OCI-LY7 (cell line): ENCODE data around the gene IL2RG.

Experiments used
- EZH2phosphoT487 ChIP-seq: fragments of 200-600 bp; sonication (generic); IDR thresholded peaks from 2 replicates; pipeline ENCODE4 v1.6.1; 2018; ENCODE audit warnings: low read depth, borderline replicate concordance, mild to moderate bottlenecking, mixed run types, antibody characterized with exemption, low read length, moderate library complexity, mixed read lengths
- TF ChIP-seq, protein P1 (sequence below): fragments of 200-600 bp; sonication (generic); conservative IDR thresholded peaks from 2 replicates; pipeline ENCODE4 v1.5.1; 2014; ENCODE audit warnings: mild to moderate bottlenecking, antibody characterized with exemption, low read length, moderate library complexity, mixed read lengths

GRCh38 chrX:71103110-71103983, 8.0 kb downstream of the IL2RG start:
- no peak for TF ChIP-seq EZH2phosphoT487
- TF ChIP-seq, protein P1, sequence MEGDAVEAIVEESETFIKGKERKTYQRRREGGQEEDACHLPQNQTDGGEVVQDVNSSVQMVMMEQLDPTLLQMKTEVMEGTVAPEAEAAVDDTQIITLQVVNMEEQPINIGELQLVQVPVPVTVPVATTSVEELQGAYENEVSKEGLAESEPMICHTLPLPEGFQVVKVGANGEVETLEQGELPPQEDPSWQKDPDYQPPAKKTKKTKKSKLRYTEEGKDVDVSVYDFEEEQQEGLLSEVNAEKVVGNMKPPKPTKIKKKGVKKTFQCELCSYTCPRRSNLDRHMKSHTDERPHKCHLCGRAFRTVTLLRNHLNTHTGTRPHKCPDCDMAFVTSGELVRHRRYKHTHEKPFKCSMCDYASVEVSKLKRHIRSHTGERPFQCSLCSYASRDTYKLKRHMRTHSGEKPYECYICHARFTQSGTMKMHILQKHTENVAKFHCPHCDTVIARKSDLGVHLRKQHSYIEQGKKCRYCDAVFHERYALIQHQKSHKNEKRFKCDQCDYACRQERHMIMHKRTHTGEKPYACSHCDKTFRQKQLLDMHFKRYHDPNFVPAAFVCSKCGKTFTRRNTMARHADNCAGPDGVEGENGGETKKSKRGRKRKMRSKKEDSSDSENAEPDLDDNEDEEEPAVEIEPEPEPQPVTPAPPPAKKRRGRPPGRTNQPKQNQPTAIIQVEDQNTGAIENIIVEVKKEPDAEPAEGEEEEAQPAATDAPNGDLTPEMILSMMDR = no peak
